Neural progenitor cell (in vitro differentiated cells): ENCODE results near the gene KLHDC4. TPM values are rescaled to one million over a fixed set of nuclear protein-coding genes. Genes with fewer than 3 reads are reported as not detected.

Source experiments
- DNase-seq: peaks from one replicate; pipeline ENCODE4 v3.0.0-alpha.2; 2016; ENCODE audit warnings: low spot score
- H2AFZ ChIP-seq: fragments of 200-600 bp; sonication (generic); replicated peaks from 2 replicates; pipeline ENCODE4 v1.6.1; 2016; ENCODE audit warnings: antibody characterized with exemption
- H3F3A ChIP-seq: fragments of 200-600 bp; sonication (generic); 2 replicates; pipeline ENCODE4 v1.6.1; 2016; ENCODE audit warnings: antibody characterized with exemption, low read depth
- H3K27ac ChIP-seq: fragments of 200-600 bp; sonication (generic); 2 replicates; pipeline ENCODE4 v1.5.1; 2016; ENCODE audit warnings: mild to moderate bottlenecking
- H3K27me3 ChIP-seq: fragments of 200-600 bp; sonication (generic); 2 replicates; pipeline ENCODE4 v1.6.1; 2016; ENCODE audit warnings: mild to moderate bottlenecking, moderate library complexity
- H3K36me3 ChIP-seq: fragments of 200-600 bp; sonication (generic); 2 replicates; pipeline ENCODE4 v1.5.1; 2016
- H3K4me1 ChIP-seq: fragments of 200-600 bp; sonication (generic); 2 replicates; pipeline ENCODE4 v1.6.1; 2016; ENCODE audit warnings: mixed run types
- H3K4me2 ChIP-seq: fragments of 200-600 bp; sonication (generic); 2 replicates; pipeline ENCODE4 v1.6.1; 2016
- H3K4me3 ChIP-seq: fragments of 200-600 bp; sonication (generic); 2 replicates; pipeline ENCODE4 v1.5.1; 2016
- H3K79me2 ChIP-seq: fragments of 200-600 bp; sonication (generic); 2 replicates; pipeline ENCODE4 v1.6.1; 2016; ENCODE audit warnings: low read depth
- H3K9ac ChIP-seq: fragments of 200-600 bp; sonication (generic); 2 replicates; pipeline ENCODE4 v1.6.1; 2016
- H3K9me3 ChIP-seq: fragments of 200-600 bp; sonication (generic); 2 replicates; pipeline ENCODE4 v1.5.1; 2016; ENCODE audit warnings: low read depth
- H4K20me1 ChIP-seq: fragments of 200-600 bp; sonication (generic); 2 replicates; pipeline ENCODE4 v1.6.1; 2016; ENCODE audit warnings: low read depth
- H3K27ac Mint-ChIP-seq: 3 replicates; pipeline ENCODE4 v1.8.0; 2021; ENCODE audit warnings: mixed read lengths
- H3K27me3 Mint-ChIP-seq: 2 replicates; pipeline ENCODE4 v1.8.0; 2022; ENCODE audit warnings: low read depth, mild to moderate bottlenecking, inconsistent platforms, moderate library complexity, mixed read lengths; ENCODE audit not compliant: insufficient read depth
- H3K36me3 Mint-ChIP-seq: 3 replicates; pipeline ENCODE4 v1.8.0; 2021; ENCODE audit warnings: mixed read lengths
- H3K4me1 Mint-ChIP-seq: 3 replicates; pipeline ENCODE4 v1.8.0; 2021; ENCODE audit warnings: mixed read lengths
- H3K4me3 Mint-ChIP-seq: 3 replicates; pipeline ENCODE4 v1.8.0; 2021; ENCODE audit warnings: mild to moderate bottlenecking, moderate library complexity, mixed read lengths
- H3K9me3 Mint-ChIP-seq: 3 replicates; pipeline ENCODE4 v1.8.0; 2020; ENCODE audit warnings: mixed read lengths
- EZH2 ChIP-seq: fragments of 200-600 bp; sonication (generic); IDR thresholded peaks from 2 replicates; pipeline ENCODE4 v1.6.1; 2017; ENCODE audit warnings: antibody characterized with exemption, mild to moderate bottlenecking, moderate library complexity
- EZH2phosphoT487 ChIP-seq: fragments of 200-600 bp; sonication (generic); IDR thresholded peaks from 2 replicates; pipeline ENCODE4 v1.6.1; 2017; ENCODE audit warnings: antibody characterized with exemption
- total RNA-seq: library from RNA; depleted of rRNA; stranded (reverse); fragments of >200 nt; gene quantifications from 2 replicates; pipeline ENCODE4 v1.2.3, GENCODE V29; 2015; ENCODE audit warnings: low replicate concordance
- TF ChIP-seq, protein P1 (sequence below): fragments of 200-600 bp; sonication (generic); IDR thresholded peaks from 2 replicates; pipeline ENCODE4 v1.5.1; 2017; ENCODE audit warnings: antibody characterized with exemption, mild to moderate bottlenecking

Gene KLHDC4
- total RNA-seq, 1 donor from 2014 or later: 19.2 TPM

DNA sequence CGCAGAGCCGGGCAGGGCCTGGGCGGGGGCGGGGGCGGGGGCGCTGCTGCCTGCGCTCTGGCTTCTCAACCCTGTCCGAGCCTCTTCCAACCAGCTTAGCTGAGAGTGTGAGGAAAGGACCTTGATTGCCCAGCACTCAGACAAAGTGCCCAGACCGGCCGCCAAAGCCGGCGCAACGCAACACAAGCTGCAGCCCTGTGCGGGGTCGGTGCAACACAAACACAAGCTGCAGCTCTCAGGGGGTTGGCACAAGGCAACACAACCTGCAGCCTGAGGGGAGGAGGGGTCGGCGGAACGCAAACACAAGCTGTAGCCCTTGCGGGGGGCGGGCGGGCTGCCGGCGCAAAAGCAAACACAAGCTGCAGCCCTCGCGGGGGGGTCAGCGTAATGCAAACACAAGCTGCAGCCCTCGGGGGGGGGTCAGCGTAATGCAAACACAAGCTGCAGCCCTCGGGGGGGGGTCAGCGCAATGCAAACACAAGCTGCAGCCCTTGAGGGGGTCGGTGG, 60.0 kb downstream of the KLHDC4 start:
- H3K27me3 Mint-ChIP-seq: no peaks in the 10 kb centered on the region
- H3K36me3 ChIP-seq: no peaks in the 10 kb centered on the region
- peaks cover 18% of the 10 kb centered on the region for H3K4me1 ChIP-seq
- peaks cover 17% of the 10 kb centered on the region for H4K20me1 ChIP-seq
- peak; percentile 42 for DNase-seq
- no peaks in the 10 kb centered on the region for H3K9me3 Mint-ChIP-seq
- H3K27me3 ChIP-seq: no peaks in the 10 kb centered on the region
- no peak overlapping the region for H2AFZ ChIP-seq
- H3K4me3 ChIP-seq: no peak overlapping the region
- peak overlapping the region; percentile 47 for H3K4me2 ChIP-seq
- H3K4me3 Mint-ChIP-seq: no peak overlapping the region
- peaks cover 8% of the 10 kb centered on the region for H3K36me3 Mint-ChIP-seq
- peaks cover 6% of the 10 kb centered on the region for H3K79me2 ChIP-seq
- H3K27ac ChIP-seq: peak overlapping the region; percentile 67
- peaks cover 10% of the 10 kb centered on the region for H3K4me1 Mint-ChIP-seq
- no peak overlapping the region for H3K27ac Mint-ChIP-seq
- no peaks in the 10 kb centered on the region for H3K9me3 ChIP-seq
- no peak overlapping the region for H3K9ac ChIP-seq
- TF ChIP-seq EZH2 (no peak), EZH2phosphoT487 (no peak)
- TF ChIP-seq, protein P1, sequence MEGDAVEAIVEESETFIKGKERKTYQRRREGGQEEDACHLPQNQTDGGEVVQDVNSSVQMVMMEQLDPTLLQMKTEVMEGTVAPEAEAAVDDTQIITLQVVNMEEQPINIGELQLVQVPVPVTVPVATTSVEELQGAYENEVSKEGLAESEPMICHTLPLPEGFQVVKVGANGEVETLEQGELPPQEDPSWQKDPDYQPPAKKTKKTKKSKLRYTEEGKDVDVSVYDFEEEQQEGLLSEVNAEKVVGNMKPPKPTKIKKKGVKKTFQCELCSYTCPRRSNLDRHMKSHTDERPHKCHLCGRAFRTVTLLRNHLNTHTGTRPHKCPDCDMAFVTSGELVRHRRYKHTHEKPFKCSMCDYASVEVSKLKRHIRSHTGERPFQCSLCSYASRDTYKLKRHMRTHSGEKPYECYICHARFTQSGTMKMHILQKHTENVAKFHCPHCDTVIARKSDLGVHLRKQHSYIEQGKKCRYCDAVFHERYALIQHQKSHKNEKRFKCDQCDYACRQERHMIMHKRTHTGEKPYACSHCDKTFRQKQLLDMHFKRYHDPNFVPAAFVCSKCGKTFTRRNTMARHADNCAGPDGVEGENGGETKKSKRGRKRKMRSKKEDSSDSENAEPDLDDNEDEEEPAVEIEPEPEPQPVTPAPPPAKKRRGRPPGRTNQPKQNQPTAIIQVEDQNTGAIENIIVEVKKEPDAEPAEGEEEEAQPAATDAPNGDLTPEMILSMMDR: no peak
- no peaks in the 10 kb centered on the region for H3F3A ChIP-seq

DNA sequence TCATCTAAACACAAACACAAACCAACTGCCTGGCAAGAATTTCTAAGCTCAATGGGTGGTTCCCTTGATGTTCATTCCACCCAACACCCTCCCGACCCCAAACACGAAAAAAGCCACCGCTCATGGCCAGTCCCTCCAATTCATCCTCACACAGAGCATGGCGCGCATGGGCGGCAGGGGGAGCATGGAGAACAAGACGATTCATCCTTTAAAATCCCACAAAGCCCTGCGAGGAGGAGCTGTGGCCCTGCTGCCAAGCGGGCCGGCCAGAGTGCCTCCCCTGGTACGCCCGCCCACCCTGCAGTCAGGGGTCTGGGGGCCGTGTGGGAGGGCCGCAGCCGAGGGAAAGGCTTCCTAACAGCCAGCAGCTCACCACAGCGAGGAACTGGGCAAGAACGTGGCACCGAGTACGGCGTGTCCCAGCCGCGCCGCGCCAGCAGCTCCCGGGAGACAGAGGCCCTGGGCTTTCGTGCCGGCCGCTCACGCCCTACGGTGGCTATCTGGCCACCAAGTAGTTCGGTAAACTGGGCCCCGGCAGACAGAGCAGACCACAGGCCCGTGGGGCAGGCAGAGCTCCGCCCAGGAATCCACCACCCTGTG, 60.9 kb downstream of the KLHDC4 start:
- Histone ChIP-seq H3K4me3 (no peak overlapping the region), H3K79me2 (peaks cover 6% of the 10 kb centered on the region), H3K9ac (no peak overlapping the region), H3K4me1 (peaks cover 18% of the 10 kb centered on the region), H3F3A (no peaks in the 10 kb centered on the region), H3K36me3 (no peaks in the 10 kb centered on the region), H3K9me3 (no peaks in the 10 kb centered on the region), H3K27me3 (no peaks in the 10 kb centered on the region), H4K20me1 (peaks cover 17% of the 10 kb centered on the region), H3K27ac (no peak overlapping the region), H3K4me2 (no peak overlapping the region), H2AFZ (no peak overlapping the region)
- peaks cover 10% of the 10 kb centered on the region for H3K4me1 Mint-ChIP-seq
- H3K27ac Mint-ChIP-seq: peak overlapping the region; percentile 80
- peaks cover 8% of the 10 kb centered on the region for H3K36me3 Mint-ChIP-seq
- TF ChIP-seq EZH2: no peak
- TF ChIP-seq, protein P1: no peak
- TF ChIP-seq EZH2phosphoT487: no peak
- no peak for DNase-seq
- H3K4me3 Mint-ChIP-seq: no peak overlapping the region
- H3K9me3 Mint-ChIP-seq: no peaks in the 10 kb centered on the region
- no peaks in the 10 kb centered on the region for H3K27me3 Mint-ChIP-seq

DNA sequence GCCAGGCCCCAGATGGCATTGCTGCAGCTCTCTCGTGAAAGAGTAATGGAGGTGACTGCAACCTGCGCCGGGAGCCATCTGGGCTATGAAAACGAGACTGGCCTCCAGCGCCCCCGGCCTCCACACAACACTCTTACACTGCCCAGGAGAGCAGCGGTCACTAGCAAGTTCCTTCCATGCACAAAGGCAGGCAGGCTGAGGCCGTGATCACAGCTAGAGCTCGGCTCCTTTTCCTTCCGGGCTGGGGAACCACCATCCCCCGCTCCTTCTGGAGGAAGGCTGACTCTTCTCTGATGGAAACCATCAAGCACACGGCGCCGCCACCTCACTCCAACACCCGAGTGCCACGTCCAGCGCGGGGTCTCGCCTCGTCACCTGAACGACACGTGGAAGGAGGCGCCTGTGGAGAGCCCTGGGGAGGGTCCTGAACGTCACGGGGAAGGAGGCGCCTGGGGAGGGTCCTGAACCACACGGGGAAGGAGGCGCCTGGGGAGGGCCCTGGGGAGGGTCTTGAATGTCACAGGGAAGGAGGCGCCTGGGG, 61.9 kb downstream of the KLHDC4 start:
- Mint-ChIP-seq H3K4me1 (peaks cover 10% of the 10 kb centered on the region), H3K27me3 (no peaks in the 10 kb centered on the region), H3K9me3 (no peaks in the 10 kb centered on the region), H3K36me3 (peaks cover 8% of the 10 kb centered on the region), H3K4me3 (no peak overlapping the region), H3K27ac (no peak overlapping the region)
- H3K9me3 ChIP-seq: no peaks in the 10 kb centered on the region
- no peak overlapping the region for H3K4me2 ChIP-seq
- TF ChIP-seq, protein P1: no peak
- TF ChIP-seq EZH2: no peak
- no peak for TF ChIP-seq EZH2phosphoT487
- no peaks in the 10 kb centered on the region for H3K27me3 ChIP-seq
- no peak overlapping the region for H3K4me3 ChIP-seq
- no peaks in the 10 kb centered on the region for H3F3A ChIP-seq
- no peak overlapping the region for H2AFZ ChIP-seq
- H3K36me3 ChIP-seq: no peaks in the 10 kb centered on the region
- no peak for DNase-seq
- H3K79me2 ChIP-seq: peaks cover 6% of the 10 kb centered on the region
- no peak overlapping the region for H3K27ac ChIP-seq
- peaks cover 17% of the 10 kb centered on the region for H4K20me1 ChIP-seq
- no peak overlapping the region for H3K9ac ChIP-seq
- H3K4me1 ChIP-seq: peaks cover 18% of the 10 kb centered on the region
